Mammary epithelial cell (primary cell): ENCODE data around the gene SGSM1.

Experiments used
- EZH2 ChIP-seq: IDR thresholded peaks from 2 replicates; pipeline ENCODE4 v1.6.1; 2012; ENCODE audit warnings: low read length, inconsistent platforms, borderline replicate concordance
- TF ChIP-seq, protein P1 (sequence below), 2 donors: IDR thresholded peaks in 1 of 2; conservative IDR thresholded peaks in 1 of 2; 2 replicates each; pipeline ENCODE4 v1.5.1; 2011 to 2012; ENCODE audit warnings: inconsistent platforms in 2 of 2, low read length in 2 of 2, mild to moderate bottlenecking in 2 of 2, control low read depth in 1 of 2, low read depth in 1 of 2; ENCODE audit not compliant: insufficient read depth in 1 of 2; ENCODE audit errors: extremely low read depth in 1 of 2

DNA sequence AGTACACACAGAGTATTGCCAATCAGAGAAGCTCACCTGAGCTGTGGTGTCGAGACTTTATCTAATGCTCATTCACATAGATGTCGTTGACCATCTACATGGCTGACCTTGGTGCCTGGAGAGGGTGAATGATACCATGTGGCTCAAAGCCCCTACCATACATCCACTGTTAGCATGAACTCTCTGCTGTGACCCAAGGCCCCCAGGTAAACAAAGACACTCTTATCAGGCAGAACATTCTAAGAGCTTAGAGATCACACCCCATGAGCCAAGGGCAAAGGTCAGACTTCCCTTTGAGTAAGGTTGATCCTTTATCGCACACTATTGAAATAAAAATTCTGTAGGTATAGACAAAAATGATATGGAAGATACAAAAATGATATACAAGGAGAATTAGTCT lies 16.5 kb upstream of the SGSM1 start:
- TF ChIP-seq EZH2, result no peak
- TF ChIP-seq, protein P1, sequence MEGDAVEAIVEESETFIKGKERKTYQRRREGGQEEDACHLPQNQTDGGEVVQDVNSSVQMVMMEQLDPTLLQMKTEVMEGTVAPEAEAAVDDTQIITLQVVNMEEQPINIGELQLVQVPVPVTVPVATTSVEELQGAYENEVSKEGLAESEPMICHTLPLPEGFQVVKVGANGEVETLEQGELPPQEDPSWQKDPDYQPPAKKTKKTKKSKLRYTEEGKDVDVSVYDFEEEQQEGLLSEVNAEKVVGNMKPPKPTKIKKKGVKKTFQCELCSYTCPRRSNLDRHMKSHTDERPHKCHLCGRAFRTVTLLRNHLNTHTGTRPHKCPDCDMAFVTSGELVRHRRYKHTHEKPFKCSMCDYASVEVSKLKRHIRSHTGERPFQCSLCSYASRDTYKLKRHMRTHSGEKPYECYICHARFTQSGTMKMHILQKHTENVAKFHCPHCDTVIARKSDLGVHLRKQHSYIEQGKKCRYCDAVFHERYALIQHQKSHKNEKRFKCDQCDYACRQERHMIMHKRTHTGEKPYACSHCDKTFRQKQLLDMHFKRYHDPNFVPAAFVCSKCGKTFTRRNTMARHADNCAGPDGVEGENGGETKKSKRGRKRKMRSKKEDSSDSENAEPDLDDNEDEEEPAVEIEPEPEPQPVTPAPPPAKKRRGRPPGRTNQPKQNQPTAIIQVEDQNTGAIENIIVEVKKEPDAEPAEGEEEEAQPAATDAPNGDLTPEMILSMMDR (conservative IDR thresholded peaks at IDR 0.05 in 1 of 2, IDR thresholded peaks at IDR 0.05 in 1 of 2; ENCODE audit: extremely low read depth in 1 of 2, insufficient read depth in 1 of 2, low read depth in 1 of 2, low read length in 2 of 2), result no peak
